Fibroblast of villous mesenchyme (primary cell): Measurements from ENCODE around the gene KIAA0753. TPM values are rescaled to one million over a fixed set of nuclear protein-coding genes. Genes with fewer than 3 reads are reported as not detected.

Source experiments
- DNase-seq: peaks from one replicate; pipeline ENCODE4 v3.0.0-alpha.2; 2010; ENCODE audit warnings: low read depth
- H3K4me3 ChIP-seq: 2 replicates; pipeline ENCODE4 v1.5.1; 2011; ENCODE audit warnings: low read depth, mild to moderate bottlenecking, low read length
- CTCF ChIP-seq: IDR thresholded peaks from 2 replicates; pipeline ENCODE4 v1.5.1; 2012; ENCODE audit warnings: low read depth, mild to moderate bottlenecking, low read length; ENCODE audit not compliant: insufficient read depth
- total RNA-seq: library from RNA; depleted of rRNA; stranded (reverse); fragments of >200 nt; gene quantifications from 2 replicates; pipeline ENCODE4 v1.2.3, GENCODE V29; 2012

KIAA0753 gene
- total RNA-seq, 1 donor: 23.3 TPM

- no peak for DNase-seq
- TF ChIP-seq CTCF: no peak
- H3K4me3 ChIP-seq: no peak overlapping the region
These were observed 96.5 kb downstream of the KIAA0753 start for GRCh38 chr17:6544011-6544370.

- TF ChIP-seq CTCF: no peak
- DNase-seq: no peak
- no peak overlapping the region for H3K4me3 ChIP-seq
These were observed 97.2 kb downstream of the KIAA0753 start for GRCh38 chr17:6543079-6544010.

- DNase-seq: no peak
- no peak overlapping the region for H3K4me3 ChIP-seq
- no peak for TF ChIP-seq CTCF
These were observed 97.9 kb downstream of the KIAA0753 start for GRCh38 chr17:6542577-6542976.

GRCh38 chr17:6541886-6542285 lies 98.6 kb downstream of the KIAA0753 start:
- H3K4me3 ChIP-seq: no peak overlapping the region
- DNase-seq: no peak
- no peak for TF ChIP-seq CTCF

GRCh38 chr17:6539871-6540270 lies 100.6 kb downstream of the KIAA0753 start:
- no peak overlapping the region for H3K4me3 ChIP-seq
- no peak for DNase-seq
- TF ChIP-seq CTCF: no peak

DNA sequence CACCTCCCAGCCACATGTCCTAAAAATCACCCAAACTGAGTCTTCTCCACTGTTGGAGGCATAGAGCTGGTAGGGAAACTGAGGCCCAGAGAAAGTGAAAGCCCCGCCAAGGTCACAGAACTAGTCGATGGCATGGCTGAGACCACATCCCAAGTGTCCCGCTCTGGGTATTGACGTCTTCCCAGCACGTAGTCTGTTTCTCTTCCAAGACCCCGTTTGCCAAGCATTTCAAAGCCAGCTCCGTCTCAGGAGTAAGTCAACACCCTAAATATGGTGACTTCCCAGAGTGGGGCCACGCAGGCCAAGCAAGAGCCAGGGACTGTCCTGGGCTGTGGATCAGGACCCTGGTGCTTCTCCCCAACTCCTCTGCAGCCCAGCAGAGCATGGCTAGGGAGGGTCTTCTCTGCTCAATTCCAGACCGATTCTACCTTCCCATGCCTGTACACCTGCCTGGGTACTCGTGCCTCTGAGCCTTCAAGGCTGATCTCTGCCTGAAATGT lies 103.9 kb downstream of the KIAA0753 start:
- H3K4me3 ChIP-seq: no peak overlapping the region
- no peak for TF ChIP-seq CTCF
- DNase-seq: no peak
